T-helper 2 cell treated with Interferon-gamma antibody and Interleukin-4, amounts not matched to agents 5 μg/mL and 100 μg/mL, for 36 hours (primary cell): ENCODE measurements around the gene OTOF.

Experiments
- DNase-seq: peaks from one replicate; pipeline ENCODE4 v3.0.0; 2021; ENCODE audit warnings: low spot score
- H3K27ac Mint-ChIP-seq: one replicate; pipeline ENCODE4 v1.8.0; 2021; ENCODE audit warnings: mild to moderate bottlenecking, mixed read lengths
- H3K27me3 Mint-ChIP-seq: one replicate; pipeline ENCODE4 v1.8.0; 2021; ENCODE audit warnings: low read depth, mixed read lengths
- H3K36me3 Mint-ChIP-seq: one replicate; pipeline ENCODE4 v1.8.0; 2021; ENCODE audit warnings: low read depth, mixed read lengths
- H3K4me1 Mint-ChIP-seq: one replicate; pipeline ENCODE4 v1.8.0; 2021; ENCODE audit warnings: low read depth, mixed read lengths
- H3K4me3 Mint-ChIP-seq: one replicate; pipeline ENCODE4 v1.8.0; 2022; ENCODE audit warnings: mild to moderate bottlenecking, moderate library complexity, mixed read lengths
- H3K9me3 Mint-ChIP-seq: one replicate; pipeline ENCODE4 v1.8.0; 2021; ENCODE audit warnings: mixed read lengths

Gene OTOF

GRCh38 chr2:26477911-26478253, at the start of gene OTOF:
OTOF (minus strand) TSS chr2:26478124.
- peak within 1 kb of the TSS; percentile 91 for H3K27ac Mint-ChIP-seq
- no peaks in the 10 kb centered on the region for H3K9me3 Mint-ChIP-seq
- no peak for DNase-seq
- H3K4me3 Mint-ChIP-seq: peak within 1 kb of the TSS; percentile 79
- H3K4me1 Mint-ChIP-seq: peaks cover 6% of the 10 kb centered on the region
- no peaks in the 10 kb centered on the region for H3K27me3 Mint-ChIP-seq
- H3K36me3 Mint-ChIP-seq: no peaks in the 10 kb centered on the region

- Mint-ChIP-seq H3K4me1 (no peaks in the 10 kb centered on the region), H3K27ac (no peak overlapping the region), H3K4me3 (no peak overlapping the region), H3K36me3 (no peaks in the 10 kb centered on the region), H3K27me3 (peaks cover 1% of the 10 kb centered on the region), H3K9me3 (no peaks in the 10 kb centered on the region)
- no peak for DNase-seq
These were observed 48.7 kb upstream of the OTOF start for GRCh38 chr2:26526589-26526988.

- Mint-ChIP-seq H3K4me1 (no peaks in the 10 kb centered on the region), H3K27ac (no peak overlapping the region), H3K36me3 (no peaks in the 10 kb centered on the region), H3K27me3 (peaks cover 4% of the 10 kb centered on the region), H3K9me3 (no peaks in the 10 kb centered on the region), H3K4me3 (no peak overlapping the region)
- no peak for DNase-seq
These were observed 48.2 kb upstream of the OTOF start for GRCh38 chr2:26526105-26526504.

DNA sequence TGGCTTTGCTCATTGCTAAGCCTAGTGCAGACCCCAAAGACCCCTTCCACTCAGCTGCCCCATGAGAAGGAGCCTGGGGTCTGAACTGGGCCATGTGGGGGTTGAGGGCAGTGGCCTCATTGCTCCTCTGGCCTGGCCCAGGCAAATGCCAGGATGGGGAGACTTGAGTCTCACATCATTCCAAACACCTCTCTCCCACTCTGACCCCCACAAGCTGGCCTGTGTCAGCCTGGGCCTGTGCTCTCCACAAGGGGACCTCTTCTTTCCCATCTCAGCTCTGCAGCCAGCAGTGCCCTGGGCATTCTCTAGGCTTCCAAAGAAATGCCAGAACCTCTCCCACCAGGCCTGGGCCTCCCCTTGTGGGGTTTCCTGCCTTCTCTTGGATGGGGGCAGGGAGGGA, 45.8 kb upstream of the OTOF start:
- H3K27ac Mint-ChIP-seq: no peak overlapping the region
- H3K36me3 Mint-ChIP-seq: no peaks in the 10 kb centered on the region
- no peaks in the 10 kb centered on the region for H3K9me3 Mint-ChIP-seq
- peaks cover 11% of the 10 kb centered on the region for H3K27me3 Mint-ChIP-seq
- H3K4me3 Mint-ChIP-seq: no peak overlapping the region
- peaks cover 10% of the 10 kb centered on the region for H3K4me1 Mint-ChIP-seq
- DNase-seq: no peak

DNA sequence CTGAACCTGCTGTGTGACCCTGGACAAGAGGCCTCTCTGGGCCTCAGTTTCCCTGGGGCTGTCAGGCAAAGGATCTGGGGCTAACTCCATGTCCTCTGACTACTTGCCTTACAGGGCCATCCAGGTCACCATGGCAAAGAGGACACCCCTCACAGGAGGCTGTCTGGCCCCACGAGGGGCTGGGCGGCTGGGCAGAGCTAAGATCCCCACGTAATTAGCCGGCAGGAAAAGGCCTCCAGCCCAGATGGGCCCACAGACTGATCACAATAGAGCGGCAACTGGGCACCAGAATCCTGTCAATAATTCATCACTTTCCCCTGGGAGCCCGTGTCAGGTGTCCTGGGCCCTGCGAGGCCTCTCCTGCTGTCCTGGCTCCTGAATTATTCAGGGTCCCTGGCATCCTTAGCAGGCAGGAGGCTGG, 44.8 kb upstream of the OTOF start:
- Mint-ChIP-seq H3K27ac (no peak overlapping the region), H3K4me3 (no peak overlapping the region), H3K27me3 (peaks cover 11% of the 10 kb centered on the region), H3K4me1 (peaks cover 10% of the 10 kb centered on the region), H3K36me3 (no peaks in the 10 kb centered on the region), H3K9me3 (no peaks in the 10 kb centered on the region)
- no peak for DNase-seq

DNA sequence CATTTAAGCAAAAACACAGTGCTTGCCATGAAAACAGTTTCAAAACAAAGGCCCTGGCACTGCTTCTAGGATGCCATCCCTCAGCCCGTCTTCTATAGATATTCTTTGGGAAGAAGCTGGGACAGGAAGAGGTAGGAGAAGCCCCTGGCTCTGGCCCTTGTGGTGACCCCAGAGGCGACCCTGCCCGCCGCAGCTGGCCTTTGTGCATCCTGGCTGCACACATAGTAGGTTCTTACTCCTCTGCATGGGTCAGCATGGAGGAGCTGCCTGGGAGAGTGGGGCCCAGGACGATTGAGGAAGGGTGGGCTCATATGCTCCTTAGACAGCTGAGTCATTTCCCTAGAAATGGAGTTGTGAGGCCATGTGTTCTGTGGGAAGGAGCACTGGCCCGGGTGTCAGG, 44.4 kb upstream of the OTOF start:
- Mint-ChIP-seq H3K4me3 (no peak overlapping the region), H3K36me3 (no peaks in the 10 kb centered on the region), H3K27me3 (peaks cover 11% of the 10 kb centered on the region), H3K4me1 (peaks cover 10% of the 10 kb centered on the region), H3K27ac (no peak overlapping the region), H3K9me3 (no peaks in the 10 kb centered on the region)
- no peak for DNase-seq

DNA sequence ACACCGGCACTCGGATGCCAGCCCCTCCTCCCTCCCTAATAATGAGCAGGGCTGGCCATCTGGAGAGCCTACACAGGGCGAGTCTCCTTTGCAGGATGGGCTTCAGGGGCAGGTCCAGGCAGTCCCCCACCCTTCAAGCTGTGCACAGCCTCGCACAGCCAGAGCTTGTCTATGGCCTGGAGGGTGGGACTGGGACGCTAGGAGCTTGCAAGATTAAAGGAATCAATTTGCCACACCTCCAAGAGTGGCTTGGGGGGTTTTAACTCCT, 43.9 kb upstream of the OTOF start:
- no peak for DNase-seq
- Mint-ChIP-seq H3K36me3 (no peaks in the 10 kb centered on the region), H3K4me3 (no peak overlapping the region), H3K27ac (no peak overlapping the region), H3K27me3 (peaks cover 11% of the 10 kb centered on the region), H3K9me3 (no peaks in the 10 kb centered on the region), H3K4me1 (peaks cover 10% of the 10 kb centered on the region)

DNA sequence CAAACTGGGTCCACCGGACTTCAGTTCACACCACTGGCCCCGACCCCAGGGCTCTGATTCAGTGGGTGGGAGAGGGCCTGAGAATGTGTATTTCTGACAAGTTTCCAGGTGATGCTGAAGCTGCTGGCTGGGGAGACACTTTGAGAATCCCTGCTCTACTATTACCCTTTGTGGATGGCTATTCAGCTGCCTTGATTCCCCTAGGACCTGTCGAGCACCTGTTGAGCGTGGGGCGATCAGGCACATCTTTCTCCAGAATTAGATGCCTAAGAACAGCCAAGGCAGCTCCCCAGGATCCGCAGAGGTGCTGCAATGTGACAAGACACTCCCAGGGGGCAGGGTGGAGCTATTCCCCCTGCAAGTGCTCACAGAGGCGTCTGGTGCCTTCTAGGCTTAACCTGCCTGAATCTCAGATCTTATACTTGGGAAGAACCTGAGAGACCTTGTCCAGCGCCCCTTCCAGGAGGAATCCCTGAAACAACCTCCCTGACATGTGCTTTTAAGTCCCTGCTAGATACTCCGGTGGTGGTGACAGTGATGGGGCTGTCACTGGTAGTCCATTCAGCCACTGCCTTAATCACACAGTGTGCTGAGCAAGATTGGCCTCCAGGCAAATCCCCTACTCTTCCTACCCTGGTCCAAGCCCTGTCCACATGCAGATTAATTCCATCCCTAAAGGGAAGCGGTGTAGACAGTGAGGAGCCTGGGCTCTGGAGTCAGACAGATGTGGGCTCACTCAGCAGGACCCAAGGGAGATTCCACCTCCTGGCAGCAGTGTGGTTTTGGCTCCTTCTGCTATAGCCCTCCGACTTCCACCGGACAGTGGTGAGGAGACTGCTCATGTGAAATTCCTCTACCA, 43.4 kb upstream of the OTOF start:
- no peaks in the 10 kb centered on the region for H3K9me3 Mint-ChIP-seq
- H3K4me1 Mint-ChIP-seq: peaks cover 10% of the 10 kb centered on the region
- H3K27me3 Mint-ChIP-seq: peaks cover 11% of the 10 kb centered on the region
- no peak overlapping the region for H3K27ac Mint-ChIP-seq
- no peak for DNase-seq
- H3K4me3 Mint-ChIP-seq: no peak overlapping the region
- H3K36me3 Mint-ChIP-seq: no peaks in the 10 kb centered on the region

DNA sequence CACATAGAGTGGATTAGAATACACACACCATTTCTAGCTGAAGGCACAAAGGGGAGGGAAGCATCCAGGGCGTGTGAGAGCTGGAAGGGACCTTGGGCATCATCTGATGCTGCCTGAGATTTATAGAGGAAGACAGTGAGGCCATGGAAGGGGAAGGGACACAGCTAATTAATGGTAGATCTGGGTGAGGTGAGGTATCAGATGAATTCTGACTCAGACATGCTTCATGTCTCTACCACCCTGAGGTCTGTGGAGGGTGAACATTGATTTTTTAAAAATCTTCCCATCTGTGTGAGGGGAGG, 42.2 kb upstream of the OTOF start:
- DNase-seq: no peak
- Mint-ChIP-seq H3K36me3 (no peaks in the 10 kb centered on the region), H3K27ac (peak overlapping the region; percentile 26)

GRCh38 chr2:26519396-26520147, 41.6 kb upstream of the OTOF start:
- Mint-ChIP-seq H3K9me3 (no peaks in the 10 kb centered on the region), H3K4me1 (peaks cover 10% of the 10 kb centered on the region), H3K36me3 (no peaks in the 10 kb centered on the region), H3K27ac (peak overlapping the region; percentile 26), H3K4me3 (no peak overlapping the region), H3K27me3 (peaks cover 11% of the 10 kb centered on the region)
- peak; percentile 8 for DNase-seq

More for the DNA sequence above, 42.2 kb upstream of the OTOF start:
- H3K9me3 Mint-ChIP-seq: no peaks in the 10 kb centered on the region
- H3K4me3 Mint-ChIP-seq: no peak overlapping the region
- H3K4me1 Mint-ChIP-seq: peaks cover 10% of the 10 kb centered on the region
- H3K27me3 Mint-ChIP-seq: peaks cover 11% of the 10 kb centered on the region

GRCh38 chr2:26516781-26517180, 38.9 kb upstream of the OTOF start:
- Mint-ChIP-seq H3K36me3 (no peaks in the 10 kb centered on the region), H3K4me1 (peaks cover 10% of the 10 kb centered on the region), H3K27me3 (peaks cover 16% of the 10 kb centered on the region), H3K9me3 (no peaks in the 10 kb centered on the region), H3K4me3 (no peak overlapping the region), H3K27ac (no peak overlapping the region)
- no peak for DNase-seq

DNA sequence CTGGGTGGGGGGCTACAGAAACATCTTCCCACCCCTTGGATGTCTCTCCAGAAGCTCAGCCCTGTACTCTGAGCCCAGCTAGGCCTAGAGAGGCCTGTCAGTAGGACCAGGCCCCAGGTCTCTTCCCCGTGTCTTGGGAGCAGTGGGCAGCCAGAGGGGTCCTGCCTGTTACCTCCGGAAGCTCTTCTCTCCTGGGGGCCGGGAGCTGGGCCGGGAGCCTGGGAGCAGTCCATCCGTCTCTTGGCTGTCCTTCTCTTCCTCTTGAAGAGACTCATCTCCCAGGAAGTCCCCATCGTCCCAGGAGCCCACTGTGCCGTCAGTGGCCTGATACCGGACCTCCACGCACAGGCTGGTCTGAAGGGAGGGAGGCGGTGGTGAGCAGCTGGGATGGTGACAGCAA, 38.3 kb upstream of the OTOF start:
- Mint-ChIP-seq H3K9me3 (no peaks in the 10 kb centered on the region), H3K4me3 (no peak overlapping the region), H3K27me3 (peaks cover 13% of the 10 kb centered on the region), H3K4me1 (peaks cover 10% of the 10 kb centered on the region), H3K27ac (no peak overlapping the region), H3K36me3 (no peaks in the 10 kb centered on the region)
- no peak for DNase-seq

DNA sequence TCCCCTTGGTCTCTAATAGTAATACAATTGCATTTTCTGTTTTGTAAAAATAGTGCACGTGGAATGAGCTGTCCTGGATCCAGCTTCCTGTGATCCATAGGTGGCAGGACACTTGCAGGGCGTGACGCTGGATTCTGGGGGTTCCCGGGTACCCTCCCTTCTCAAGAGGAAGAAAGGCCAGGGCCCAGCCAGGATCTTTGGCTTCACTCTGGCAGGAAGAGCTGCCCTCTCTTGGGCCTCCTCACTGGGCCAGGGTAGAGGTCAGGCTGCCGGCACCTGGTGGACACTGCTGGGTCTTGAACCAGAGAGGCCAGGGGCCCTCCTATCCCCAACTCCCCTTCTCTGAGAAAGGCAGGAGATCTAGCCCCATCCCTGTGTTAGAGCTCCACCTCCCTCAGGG, 37.8 kb upstream of the OTOF start:
- H3K27me3 Mint-ChIP-seq: peaks cover 13% of the 10 kb centered on the region
- no peaks in the 10 kb centered on the region for H3K9me3 Mint-ChIP-seq
- DNase-seq: no peak
- no peaks in the 10 kb centered on the region for H3K36me3 Mint-ChIP-seq
- H3K4me1 Mint-ChIP-seq: peaks cover 10% of the 10 kb centered on the region
- no peak overlapping the region for H3K27ac Mint-ChIP-seq
- H3K4me3 Mint-ChIP-seq: no peak overlapping the region

DNA sequence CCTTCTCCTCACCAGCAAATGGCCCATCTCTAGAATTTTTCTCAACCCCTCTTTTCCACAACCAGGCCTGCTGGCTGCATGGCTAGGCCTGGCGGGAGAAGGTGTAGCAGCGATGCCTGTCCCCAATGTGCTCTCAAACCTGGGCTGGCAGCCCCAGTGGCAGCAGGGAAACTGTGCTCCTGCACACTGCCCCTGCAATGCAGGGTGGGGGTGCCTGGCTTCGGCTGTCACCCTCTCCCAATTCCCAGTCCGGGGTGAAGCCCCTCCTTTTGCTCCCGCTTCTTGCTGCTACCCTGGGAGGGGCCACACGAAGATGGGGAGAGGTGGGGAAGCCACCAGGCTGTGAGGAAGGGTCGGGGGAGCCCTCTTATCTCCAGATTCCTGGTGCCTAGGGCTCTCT, 36.1 kb upstream of the OTOF start:
- Mint-ChIP-seq H3K36me3 (no peaks in the 10 kb centered on the region), H3K27ac (no peak overlapping the region), H3K27me3 (peaks cover 5% of the 10 kb centered on the region), H3K4me3 (no peak overlapping the region), H3K4me1 (no peaks in the 10 kb centered on the region), H3K9me3 (no peaks in the 10 kb centered on the region)
- DNase-seq: no peak

- Mint-ChIP-seq H3K4me1 (no peaks in the 10 kb centered on the region), H3K4me3 (no peak overlapping the region), H3K9me3 (no peaks in the 10 kb centered on the region), H3K36me3 (no peaks in the 10 kb centered on the region), H3K27me3 (peaks cover 9% of the 10 kb centered on the region), H3K27ac (no peak overlapping the region)
- DNase-seq: no peak
These were observed 35.3 kb upstream of the OTOF start for GRCh38 chr2:26513261-26513660.
